ENCODE results near the gene PBX3. TPM values are rescaled to one million over a fixed set of nuclear protein-coding genes. Genes with fewer than 3 reads are reported as not detected.

Gene PBX3
- polyA plus RNA-seq, 10 donors, result 11.5 to 15.9 (median 12.8) TPM

Other genes starting within 250 kb of the PBX3 start
- 10 to 100 TPM; 64.5 to 81.1 (median 72.1) TPM for gene MAPKAP1, start 40.2 kb upstream of the PBX3 start, polyA plus RNA-seq (ENCODE audit: insufficient read length in 10 of 10)